Gastrocnemius medialis (tissue), 4 donors: ENCODE measurements around the gene EIF3F. TPM values are rescaled to one million over a fixed set of nuclear protein-coding genes. Genes with fewer than 3 reads are reported as not detected.

Experiments
- ATAC-seq, 2 donors: fragments of 150-250 bp; one replicate each; pipeline ENCODE4 v1.9.1; 2016
- DNase-seq, 2 donors: peaks; one replicate each; pipeline ENCODE4 v3.0.0-alpha.2; 2019
- H3K27ac ChIP-seq, 4 donors: fragments of 200-600 bp; sonication (generic); 1 replicate in 1 of 4; 2 replicates in 3 of 4; pipeline ENCODE4 v1.5.1; 2016 to 2018; ENCODE audit warnings: mild to moderate bottlenecking in 2 of 4, moderate library complexity in 1 of 4
- H3K27me3 ChIP-seq, 3 donors: fragments of 200-600 bp; sonication (generic) in 2 of 3; 1 replicate in 1 of 3; 2 replicates in 2 of 3; pipeline versions ENCODE4 v1.5.1 to v1.6.0; 2016 to 2019; ENCODE audit warnings: mild to moderate bottlenecking in 1 of 3, moderate library complexity in 1 of 3
- H3K36me3 ChIP-seq, 2 donors: fragments of 200-600 bp; sonication (generic) in 1 of 2; one replicate each; pipeline ENCODE4 v1.5.1; 2017 to 2018
- H3K4me1 ChIP-seq, 2 donors: fragments of 200-600 bp; sonication (generic) in 1 of 2; one replicate each; pipeline ENCODE4 v1.5.1; 2016 to 2017; ENCODE audit warnings: mild to moderate bottlenecking in 2 of 2
- H3K4me3 ChIP-seq, 4 donors: fragments of 200-600 bp; sonication (generic) in 3 of 4; 1 replicate in 1 of 4; 2 replicates in 3 of 4; pipeline ENCODE4 v1.5.1; 2016 to 2019; ENCODE audit warnings: mild to moderate bottlenecking in 2 of 4
- H3K9me3 ChIP-seq, 3 donors: fragments of 200-600 bp; sonication (generic) in 2 of 3; 1 replicate in 1 of 3; 2 replicates in 2 of 3; pipeline ENCODE4 v1.5.1; 2016 to 2019
- POLR2A ChIP-seq, 2 donors: fragments of 450-650 bp; IDR thresholded peaks; one replicate each; pipeline ENCODE4 v1.6.1; 2017; ENCODE audit warnings: antibody characterized with exemption in 2 of 2, mild to moderate bottlenecking in 2 of 2, moderate library complexity in 2 of 2
- in situ Hi-C, 4 donors: fragments of 200-750 bp; cut with MboI; loops; one replicate each; pipeline versions ENCODE4 v1.15.0 to v1.8.0; 2017; ENCODE audit warnings: low sequenced_read_pairs in 4 of 4
- intact Hi-C: fragments of 100-400 bp; cut with DNase I; formaldehyde crosslinking; loops from one replicate; pipeline ENCODE4 v1.15.1; 2023; ENCODE audit warnings: low total_unique reads
- total RNA-seq, 4 donors: library from RNA; depleted of rRNA; stranded (reverse); fragments of >200 nt; gene quantifications; one replicate each; pipeline versions ENCODE4 v1.1.0 to v1.2.3, GENCODE V29; 2016
- TF ChIP-seq, protein P1 (sequence below), 5 experiments: fragments of 450-650 bp in 3 of 5; fragments of 200-600 bp in 2 of 5; sonication (generic) in 2 of 5; IDR thresholded peaks in 4 of 5; conservative IDR thresholded peaks in 1 of 5; 1 replicate in 4 of 5; 2 replicates in 1 of 5; pipeline ENCODE4 v1.5.1; 2016 to 2019; ENCODE audit warnings: antibody characterized with exemption in 5 of 5, mild to moderate bottlenecking in 3 of 5, moderate library complexity in 3 of 5

Gene EIF3F
- total RNA-seq, 4 donors from 2014 or later = 187 to 303 (median 239) TPM

- Histone ChIP-seq H3K36me3 (no peaks in the 10 kb centered on the region), H3K27me3 (no peaks in the 10 kb centered on the region), H3K4me3 (no peak overlapping the region), H3K4me1 (no peaks in the 10 kb centered on the region), H3K27ac (no peak overlapping the region), H3K9me3 (no peaks in the 10 kb centered on the region)
- in situ Hi-C loops = no loop called here
- intact Hi-C loops = no loop called here
- TF ChIP-seq, protein P1, sequence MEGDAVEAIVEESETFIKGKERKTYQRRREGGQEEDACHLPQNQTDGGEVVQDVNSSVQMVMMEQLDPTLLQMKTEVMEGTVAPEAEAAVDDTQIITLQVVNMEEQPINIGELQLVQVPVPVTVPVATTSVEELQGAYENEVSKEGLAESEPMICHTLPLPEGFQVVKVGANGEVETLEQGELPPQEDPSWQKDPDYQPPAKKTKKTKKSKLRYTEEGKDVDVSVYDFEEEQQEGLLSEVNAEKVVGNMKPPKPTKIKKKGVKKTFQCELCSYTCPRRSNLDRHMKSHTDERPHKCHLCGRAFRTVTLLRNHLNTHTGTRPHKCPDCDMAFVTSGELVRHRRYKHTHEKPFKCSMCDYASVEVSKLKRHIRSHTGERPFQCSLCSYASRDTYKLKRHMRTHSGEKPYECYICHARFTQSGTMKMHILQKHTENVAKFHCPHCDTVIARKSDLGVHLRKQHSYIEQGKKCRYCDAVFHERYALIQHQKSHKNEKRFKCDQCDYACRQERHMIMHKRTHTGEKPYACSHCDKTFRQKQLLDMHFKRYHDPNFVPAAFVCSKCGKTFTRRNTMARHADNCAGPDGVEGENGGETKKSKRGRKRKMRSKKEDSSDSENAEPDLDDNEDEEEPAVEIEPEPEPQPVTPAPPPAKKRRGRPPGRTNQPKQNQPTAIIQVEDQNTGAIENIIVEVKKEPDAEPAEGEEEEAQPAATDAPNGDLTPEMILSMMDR (IDR thresholded peaks at IDR 0.05 in 4 of 5, conservative IDR thresholded peaks at IDR 0.05 in 1 of 5) = no peak
- TF ChIP-seq POLR2A (IDR thresholded peaks at IDR 0.05) = no peak
- no peak for ATAC-seq
- no peak for DNase-seq
These were observed 20.0 kb upstream of the EIF3F start for GRCh38 chr11:7967097-7967496.

DNA sequence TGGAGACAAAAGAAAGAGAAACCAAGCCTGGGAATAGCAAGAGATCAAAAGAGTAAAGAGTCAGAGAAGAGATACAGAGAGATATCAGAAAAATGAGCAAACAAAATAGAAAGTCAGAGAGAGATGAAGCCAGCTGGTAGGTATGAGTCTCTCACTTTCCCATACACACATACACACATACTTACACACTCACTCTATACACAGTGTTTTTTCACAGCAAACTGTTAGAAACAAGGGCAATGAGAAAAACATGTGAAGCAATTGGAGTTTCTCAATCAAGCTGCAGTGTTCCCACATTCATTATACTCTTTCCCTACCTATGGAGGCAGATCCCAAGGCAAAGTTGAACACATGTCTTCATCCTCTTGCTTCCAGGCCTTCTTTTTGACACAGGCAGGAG lies 19.3 kb upstream of the EIF3F start:
- H3K27ac ChIP-seq = no peak overlapping the region
- H3K9me3 ChIP-seq = no peaks in the 10 kb centered on the region
- in situ Hi-C loops = no loop called here
- DNase-seq (no peak), ATAC-seq (no peak)
- no peaks in the 10 kb centered on the region for H3K27me3 ChIP-seq
- H3K36me3 ChIP-seq = no peaks in the 10 kb centered on the region
- no peaks in the 10 kb centered on the region for H3K4me1 ChIP-seq
- TF ChIP-seq, protein P1 (IDR thresholded peaks at IDR 0.05 in 4 of 5, conservative IDR thresholded peaks at IDR 0.05 in 1 of 5) = no peak
- no peak for TF ChIP-seq POLR2A (IDR thresholded peaks at IDR 0.05)
- intact Hi-C loops = no loop called here
- H3K4me3 ChIP-seq = no peak overlapping the region

- intact Hi-C loops = no loop called here
- Histone ChIP-seq H3K36me3 (no peaks in the 10 kb centered on the region), H3K27ac (no peak overlapping the region), H3K4me3 (no peak overlapping the region), H3K9me3 (no peaks in the 10 kb centered on the region), H3K4me1 (no peaks in the 10 kb centered on the region), H3K27me3 (no peaks in the 10 kb centered on the region)
- no peak for ATAC-seq
- no peak for TF ChIP-seq POLR2A (IDR thresholded peaks at IDR 0.05)
- TF ChIP-seq, protein P1 (IDR thresholded peaks at IDR 0.05 in 4 of 5, conservative IDR thresholded peaks at IDR 0.05 in 1 of 5) = no peak
- no peak for DNase-seq
- in situ Hi-C loops = no loop called here
These were observed 18.5 kb upstream of the EIF3F start for GRCh38 chr11:7968686-7969085.

GRCh38 chr11:7969756-7970646 lies 17.1 kb upstream of the EIF3F start:
- Histone ChIP-seq H3K36me3 (no peaks in the 10 kb centered on the region), H3K4me3 (no peak overlapping the region), H3K4me1 (no peaks in the 10 kb centered on the region), H3K27ac (no peak overlapping the region), H3K27me3 (no peaks in the 10 kb centered on the region), H3K9me3 (no peaks in the 10 kb centered on the region)
- TF ChIP-seq, protein P1 (IDR thresholded peaks at IDR 0.05 in 4 of 5, conservative IDR thresholded peaks at IDR 0.05 in 1 of 5) = no peak
- TF ChIP-seq POLR2A (IDR thresholded peaks at IDR 0.05) = no peak
- ATAC-seq (no peak), DNase-seq (no peak)
- in situ Hi-C loops = no loop called here
- intact Hi-C loops = no loop called here
